H1 (cell line): ENCODE results near the gene PRRG4. TPM values are rescaled to one million over a fixed set of nuclear protein-coding genes. Genes with fewer than 3 reads are reported as not detected.

Experiments used
- KDM4A ChIP-seq: IDR thresholded peaks from one replicate; pipeline ENCODE4 v1.7.1; 2012; ENCODE audit warnings: low read depth, mild to moderate bottlenecking, moderate library complexity, low read length, inconsistent platforms; ENCODE audit not compliant: severe bottlenecking
- TBP ChIP-seq: IDR thresholded peaks from 2 replicates; pipeline ENCODE4 v1.6.1; 2011; ENCODE audit warnings: low read depth, low read length, improper control_type of control experiment
- polyA plus RNA-seq, 7 experiments: library from polyadenylated mRNA; depleted of rRNA in 3 of 7; stranded (reverse) in 5 of 7; unstranded in 2 of 7; fragments of >200 nt in 5 of 7; fragments of 200-250 nt in 2 of 7; gene quantifications; 1 replicate in 5 of 7; 2 replicates in 1 of 7; 4 replicates in 1 of 7; pipeline versions ENCODE4 v1.2.1 to v1.2.3, GENCODE V29; 2011 to 2013; ENCODE audit warnings: missing spikeins in 2 of 7, mixed read lengths in 2 of 7
- total RNA-seq: library from RNA; stranded (reverse); fragmentation: NEBNext Ultra II Directional; extraction: Animal tissue kit (Norgen Biotek cat#: 25700); gene quantifications from 2 replicates; pipeline ENCODE4 v1.2.1, GENCODE V29; 2021

PRRG4 gene
- total and polyA plus RNA-seq, 2 of the 8 experiments (the other 6 are each of a cell fraction or from before 2014, with no cell fraction given) = 0.65 to 1.7 TPM

DNA sequence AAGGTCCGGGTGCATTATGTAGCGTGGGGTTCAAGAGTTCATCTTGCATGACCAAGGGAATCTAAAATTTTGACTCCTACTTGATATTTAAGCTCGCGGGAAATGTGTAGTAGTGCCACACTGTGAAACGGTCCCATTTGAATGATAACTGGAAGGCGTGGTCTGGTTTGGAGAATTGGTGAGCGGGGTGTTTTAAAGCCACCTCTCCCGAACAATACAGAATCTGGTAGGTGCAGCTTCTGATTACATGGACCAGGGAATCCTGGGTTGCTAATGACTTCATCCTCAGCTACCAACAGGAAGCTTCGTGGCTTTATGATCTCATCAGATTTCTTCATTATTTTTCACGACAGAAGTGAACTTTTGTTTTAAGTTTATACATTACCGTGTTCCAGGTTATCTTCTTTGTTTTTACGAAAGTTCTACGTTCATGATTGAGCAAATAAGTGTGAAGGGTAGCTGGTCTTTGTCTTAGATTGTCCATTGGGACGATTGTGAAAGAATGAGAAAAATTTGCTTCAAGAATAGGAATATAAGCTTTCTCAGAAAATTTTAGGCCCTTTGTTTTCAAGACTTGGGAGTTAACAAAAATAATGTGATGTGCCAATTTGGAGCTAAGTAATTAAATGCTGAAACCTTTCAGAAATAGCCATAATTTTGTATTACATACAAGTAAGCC lies 64.6 kb downstream of the PRRG4 start (continued):
- TF ChIP-seq KDM4A (no peak), TBP (peak; percentile 66)
